PFSK-1 (cell line): ENCODE results near the gene DCTPP1. TPM values are rescaled to one million over a fixed set of nuclear protein-coding genes. Genes with fewer than 3 reads are reported as not detected.

Experiments used
- FOXP2 ChIP-seq: optimal IDR thresholded peaks from 2 replicates; pipeline ENCODE3; 2011; ENCODE audit warnings: borderline replicate concordance, control low read depth, inconsistent platforms; ENCODE audit not compliant: insufficient read depth; ENCODE audit errors: extremely low read length, extremely low read depth
- POLR2AphosphoS5 ChIP-seq: IDR thresholded peaks from 2 replicates; pipeline ENCODE4 v1.6.1; 2012; ENCODE audit warnings: low read depth, mild to moderate bottlenecking, control low read depth, low read length, moderate library complexity
- SIN3A ChIP-seq: IDR thresholded peaks from 2 replicates; pipeline ENCODE4 v1.6.1; 2012; ENCODE audit warnings: mild to moderate bottlenecking, low read length, moderate library complexity, borderline replicate concordance; ENCODE audit not compliant: insufficient read depth
- TAF1 ChIP-seq: IDR thresholded peaks from 2 replicates; pipeline ENCODE4 v1.6.1; 2012; ENCODE audit warnings: low read length, control low read depth, borderline replicate concordance; ENCODE audit not compliant: insufficient read depth
- polyA plus RNA-seq: library from polyadenylated mRNA; unstranded; fragments of >200 nt; gene quantifications from one replicate; pipeline ENCODE4 v1.2.1, GENCODE V29; 2012; ENCODE audit warnings: low read depth, missing spikeins; ENCODE audit not compliant: insufficient read length
- TF ChIP-seq, protein P1 (sequence below), 2 experiments: IDR thresholded peaks; 2 replicates each; pipeline versions ENCODE4 v1.6.1 to v1.8.0; 2011 to 2012; ENCODE audit warnings: low read depth in 2 of 2, low read length in 2 of 2, control low read depth in 1 of 2, inconsistent platforms in 1 of 2, mild to moderate bottlenecking in 1 of 2, moderate library complexity in 1 of 2; ENCODE audit not compliant: insufficient read depth in 1 of 2

The DCTPP1 gene
- 92.2 TPM for polyA plus RNA-seq

- TF ChIP-seq TAF1: peak; percentile 52; the same call in 1 of the 2 replicates
- TF ChIP-seq POLR2AphosphoS5: peak; percentile 51; the same call in 1 of the 2 replicates
- TF ChIP-seq, protein P1, sequence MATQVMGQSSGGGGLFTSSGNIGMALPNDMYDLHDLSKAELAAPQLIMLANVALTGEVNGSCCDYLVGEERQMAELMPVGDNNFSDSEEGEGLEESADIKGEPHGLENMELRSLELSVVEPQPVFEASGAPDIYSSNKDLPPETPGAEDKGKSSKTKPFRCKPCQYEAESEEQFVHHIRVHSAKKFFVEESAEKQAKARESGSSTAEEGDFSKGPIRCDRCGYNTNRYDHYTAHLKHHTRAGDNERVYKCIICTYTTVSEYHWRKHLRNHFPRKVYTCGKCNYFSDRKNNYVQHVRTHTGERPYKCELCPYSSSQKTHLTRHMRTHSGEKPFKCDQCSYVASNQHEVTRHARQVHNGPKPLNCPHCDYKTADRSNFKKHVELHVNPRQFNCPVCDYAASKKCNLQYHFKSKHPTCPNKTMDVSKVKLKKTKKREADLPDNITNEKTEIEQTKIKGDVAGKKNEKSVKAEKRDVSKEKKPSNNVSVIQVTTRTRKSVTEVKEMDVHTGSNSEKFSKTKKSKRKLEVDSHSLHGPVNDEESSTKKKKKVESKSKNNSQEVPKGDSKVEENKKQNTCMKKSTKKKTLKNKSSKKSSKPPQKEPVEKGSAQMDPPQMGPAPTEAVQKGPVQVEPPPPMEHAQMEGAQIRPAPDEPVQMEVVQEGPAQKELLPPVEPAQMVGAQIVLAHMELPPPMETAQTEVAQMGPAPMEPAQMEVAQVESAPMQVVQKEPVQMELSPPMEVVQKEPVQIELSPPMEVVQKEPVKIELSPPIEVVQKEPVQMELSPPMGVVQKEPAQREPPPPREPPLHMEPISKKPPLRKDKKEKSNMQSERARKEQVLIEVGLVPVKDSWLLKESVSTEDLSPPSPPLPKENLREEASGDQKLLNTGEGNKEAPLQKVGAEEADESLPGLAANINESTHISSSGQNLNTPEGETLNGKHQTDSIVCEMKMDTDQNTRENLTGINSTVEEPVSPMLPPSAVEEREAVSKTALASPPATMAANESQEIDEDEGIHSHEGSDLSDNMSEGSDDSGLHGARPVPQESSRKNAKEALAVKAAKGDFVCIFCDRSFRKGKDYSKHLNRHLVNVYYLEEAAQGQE (IDR thresholded peaks at IDR 0.05; ENCODE audit: insufficient read depth in 1 of 2, low read depth in 2 of 2, low read length in 2 of 2): no peak
- TF ChIP-seq SIN3A: peak; percentile 77; the same call in 1 of the 2 replicates
- TF ChIP-seq FOXP2: no peak
Measured at GRCh38 chr16:30429678-30430427, at the start of gene DCTPP1. Gene DCTPP1, minus strand, starts transcription at chr16:30430030. Its CDS starts 50 bp downstream, at chr16:30429980.

GRCh38 chr16:30478766-30479478 is 49.1 kb upstream of the DCTPP1 start:
- TF ChIP-seq TAF1 (no peak), POLR2AphosphoS5 (no peak), SIN3A (no peak), FOXP2 (no peak)
- TF ChIP-seq, protein P1 (IDR thresholded peaks at IDR 0.05; ENCODE audit: insufficient read depth in 1 of 2, low read depth in 2 of 2, low read length in 2 of 2): no peak

DNA sequence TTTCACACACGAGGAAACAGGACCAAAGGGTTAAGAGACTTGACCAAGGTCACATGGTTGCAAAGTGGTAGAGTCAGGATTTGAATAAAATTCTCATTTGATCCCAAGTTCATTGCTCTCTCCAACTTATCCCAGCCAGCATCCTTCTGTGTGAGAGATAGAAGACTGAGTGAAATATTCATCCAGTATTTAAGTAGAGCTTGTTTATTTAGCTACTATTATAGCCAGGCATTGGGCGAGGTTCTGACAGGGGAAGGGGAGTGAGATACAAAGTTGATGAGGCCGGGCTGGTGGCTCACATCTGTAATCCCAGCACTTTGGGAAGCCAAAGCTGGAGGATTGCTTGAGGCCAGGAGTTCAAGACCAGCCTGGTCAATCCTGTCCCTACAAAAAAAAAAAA is 47.2 kb upstream of the DCTPP1 start:
- no peak for TF ChIP-seq FOXP2

- TF ChIP-seq POLR2AphosphoS5 (no peak), TAF1 (no peak), SIN3A (no peak), FOXP2 (no peak)
- TF ChIP-seq, protein P1 (IDR thresholded peaks at IDR 0.05; ENCODE audit: insufficient read depth in 1 of 2, low read depth in 2 of 2, low read length in 2 of 2): no peak
Measured at GRCh38 chr16:30474684-30475083, 44.9 kb upstream of the DCTPP1 start.

- TF ChIP-seq SIN3A: no peak
- TF ChIP-seq, protein P1 (IDR thresholded peaks at IDR 0.05; ENCODE audit: insufficient read depth in 1 of 2, low read depth in 2 of 2, low read length in 2 of 2): no peak
- TF ChIP-seq TAF1: no peak
- TF ChIP-seq FOXP2: no peak
- no peak for TF ChIP-seq POLR2AphosphoS5
Measured at GRCh38 chr16:30474074-30474452, 44.2 kb upstream of the DCTPP1 start.
